SK-N-SH treated with all-trans-retinoic acid at 6 μM for 48 hours (cell line): ENCODE measurements around the gene PDCD6IP.

Experiments used
- ATAC-seq: fragments of 200-7000 bp; cut with Tn5 transposase; 3 replicates; pipeline ENCODE4 v1.9.1; 2020; ENCODE audit warnings: mild to moderate bottlenecking, moderate library complexity
- ARNTL ChIP-seq: fragments of 450-650 bp; formaldehyde crosslinking; IDR thresholded peaks from 2 replicates; pipeline ENCODE4 v1.5.0; 2020; ENCODE audit warnings: low read depth, mild to moderate bottlenecking, moderate library complexity, borderline replicate concordance
- BACH2 ChIP-seq: fragments of 250-450 bp; sonication (Bioruptor Pico); IDR thresholded peaks from 2 replicates; pipeline ENCODE4 v1.9.0; 2021; ENCODE audit warnings: mild to moderate bottlenecking, borderline replicate concordance
- CSDC2 ChIP-seq: fragments of 250-450 bp; sonication (Bioruptor Pico); IDR thresholded peaks from 2 replicates; pipeline ENCODE4 v1.5.0; 2020; ENCODE audit warnings: mild to moderate bottlenecking, moderate library complexity
- ISL1 ChIP-seq: fragments of 250-450 bp; sonication (Bioruptor Pico); IDR thresholded peaks from 2 replicates; pipeline ENCODE4 v2.1.2; 2022; ENCODE audit warnings: mild to moderate bottlenecking, moderate library complexity
- OSR1 ChIP-seq: fragments of 250-450 bp; sonication (Bioruptor Pico); IDR thresholded peaks from 2 replicates; pipeline ENCODE4 v1.8.0; 2022; ENCODE audit warnings: moderate library complexity, mild to moderate bottlenecking, inconsistent platforms
- PPARA ChIP-seq: fragments of 250-450 bp; sonication (Bioruptor Pico); IDR thresholded peaks from 2 replicates; pipeline ENCODE4 v1.5.0; 2020; ENCODE audit warnings: mild to moderate bottlenecking, borderline replicate concordance
- RARB ChIP-seq: fragments of 250-450 bp; sonication (Bioruptor Pico); IDR thresholded peaks from 2 replicates; pipeline ENCODE4 v1.8.0; 2021; ENCODE audit warnings: mild to moderate bottlenecking, moderate library complexity
- SNAI2 ChIP-seq: fragments of 250-450 bp; sonication (Bioruptor Pico); IDR thresholded peaks from 2 replicates; pipeline ENCODE4 v1.5.0; 2020; ENCODE audit warnings: mild to moderate bottlenecking, moderate library complexity
- TOX ChIP-seq: fragments of 250-450 bp; sonication (Bioruptor Pico); IDR thresholded peaks from 2 replicates; pipeline ENCODE4 v1.8.0; 2021; ENCODE audit warnings: mild to moderate bottlenecking, moderate library complexity, borderline replicate concordance
- ZC3H10 ChIP-seq: fragments of 250-450 bp; sonication (Bioruptor Pico); IDR thresholded peaks from 2 replicates; pipeline ENCODE4 v1.5.1; 2021; ENCODE audit warnings: mild to moderate bottlenecking, moderate library complexity
- ZFP3 ChIP-seq: fragments of 250-450 bp; sonication (Bioruptor Pico); IDR thresholded peaks from 2 replicates; pipeline ENCODE4 v1.5.0; 2020; ENCODE audit warnings: mild to moderate bottlenecking, moderate library complexity
- ZFP30 ChIP-seq: fragments of 450-650 bp; formaldehyde crosslinking; IDR thresholded peaks from 2 replicates; pipeline ENCODE4 v1.5.0; 2022; ENCODE audit warnings: mild to moderate bottlenecking, moderate library complexity
- ZNF565 ChIP-seq: fragments of 450-650 bp; formaldehyde crosslinking; conservative IDR thresholded peaks from 2 replicates; pipeline ENCODE4 v1.5.0; 2020; ENCODE audit warnings: low read depth, mild to moderate bottlenecking, moderate library complexity
- ZNF70 ChIP-seq: fragments of 450-650 bp; formaldehyde crosslinking; IDR thresholded peaks from 2 replicates; pipeline ENCODE4 v1.5.0; 2020; ENCODE audit warnings: mild to moderate bottlenecking, moderate library complexity
- ZNF8 ChIP-seq: fragments of 450-650 bp; formaldehyde crosslinking; IDR thresholded peaks from 2 replicates; pipeline ENCODE4 v1.5.0; 2020; ENCODE audit warnings: mild to moderate bottlenecking, moderate library complexity
- TF ChIP-seq, protein P1 (sequence below): fragments of 250-450 bp; sonication (Bioruptor Pico); IDR thresholded peaks from 2 replicates; pipeline ENCODE4 v1.5.1; 2020; ENCODE audit warnings: low read depth, mild to moderate bottlenecking, moderate library complexity
- TF ChIP-seq, protein P2 (sequence below): fragments of 250-450 bp; sonication (Bioruptor Pico); IDR thresholded peaks from 2 replicates; pipeline ENCODE4 v1.8.0; 2020; ENCODE audit warnings: mild to moderate bottlenecking, moderate library complexity, borderline replicate concordance
- TF ChIP-seq, protein P3 (sequence below): fragments of 250-450 bp; sonication (Bioruptor Pico); IDR thresholded peaks from 2 replicates; pipeline ENCODE4 v1.5.1; 2021; ENCODE audit warnings: mild to moderate bottlenecking, moderate library complexity
- TF ChIP-seq, protein P4 (sequence below): fragments of 250-450 bp; sonication (Bioruptor Pico); IDR thresholded peaks from 2 replicates; pipeline ENCODE4 v1.5.0; 2020; ENCODE audit warnings: mild to moderate bottlenecking, moderate library complexity
- TF ChIP-seq, protein P5 (sequence below): fragments of 250-450 bp; sonication (Bioruptor Pico); IDR thresholded peaks from 2 replicates; pipeline ENCODE4 v1.8.0; 2021; ENCODE audit warnings: low read depth, mild to moderate bottlenecking, moderate library complexity, borderline replicate concordance

The PDCD6IP gene

GRCh38 chr3:33758864-33759263 lies 39.6 kb upstream of the PDCD6IP start:
- TF ChIP-seq, protein P1, sequence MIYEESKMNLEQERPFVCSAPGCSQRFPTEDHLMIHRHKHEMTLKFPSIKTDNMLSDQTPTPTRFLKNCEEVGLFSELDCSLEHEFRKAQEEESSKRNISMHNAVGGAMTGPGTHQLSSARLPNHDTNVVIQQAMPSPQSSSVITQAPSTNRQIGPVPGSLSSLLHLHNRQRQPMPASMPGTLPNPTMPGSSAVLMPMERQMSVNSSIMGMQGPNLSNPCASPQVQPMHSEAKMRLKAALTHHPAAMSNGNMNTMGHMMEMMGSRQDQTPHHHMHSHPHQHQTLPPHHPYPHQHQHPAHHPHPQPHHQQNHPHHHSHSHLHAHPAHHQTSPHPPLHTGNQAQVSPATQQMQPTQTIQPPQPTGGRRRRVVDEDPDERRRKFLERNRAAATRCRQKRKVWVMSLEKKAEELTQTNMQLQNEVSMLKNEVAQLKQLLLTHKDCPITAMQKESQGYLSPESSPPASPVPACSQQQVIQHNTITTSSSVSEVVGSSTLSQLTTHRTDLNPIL (CRISPR knock-in tag), result no peak
- TF ChIP-seq, protein P2, sequence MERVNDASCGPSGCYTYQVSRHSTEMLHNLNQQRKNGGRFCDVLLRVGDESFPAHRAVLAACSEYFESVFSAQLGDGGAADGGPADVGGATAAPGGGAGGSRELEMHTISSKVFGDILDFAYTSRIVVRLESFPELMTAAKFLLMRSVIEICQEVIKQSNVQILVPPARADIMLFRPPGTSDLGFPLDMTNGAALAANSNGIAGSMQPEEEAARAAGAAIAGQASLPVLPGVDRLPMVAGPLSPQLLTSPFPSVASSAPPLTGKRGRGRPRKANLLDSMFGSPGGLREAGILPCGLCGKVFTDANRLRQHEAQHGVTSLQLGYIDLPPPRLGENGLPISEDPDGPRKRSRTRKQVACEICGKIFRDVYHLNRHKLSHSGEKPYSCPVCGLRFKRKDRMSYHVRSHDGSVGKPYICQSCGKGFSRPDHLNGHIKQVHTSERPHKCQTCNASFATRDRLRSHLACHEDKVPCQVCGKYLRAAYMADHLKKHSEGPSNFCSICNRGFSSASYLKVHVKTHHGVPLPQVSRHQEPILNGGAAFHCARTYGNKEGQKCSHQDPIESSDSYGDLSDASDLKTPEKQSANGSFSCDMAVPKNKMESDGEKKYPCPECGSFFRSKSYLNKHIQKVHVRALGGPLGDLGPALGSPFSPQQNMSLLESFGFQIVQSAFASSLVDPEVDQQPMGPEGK (CRISPR knock-in tag), result no peak
- no peak for TF ChIP-seq PPARA (CRISPR knock-in tag)
- no peak for TF ChIP-seq ISL1 (CRISPR knock-in tag)
- no peak for TF ChIP-seq ZNF70 (CRISPR knock-in tag)
- TF ChIP-seq ZNF8, result no peak
- ATAC-seq, result no peak

DNA sequence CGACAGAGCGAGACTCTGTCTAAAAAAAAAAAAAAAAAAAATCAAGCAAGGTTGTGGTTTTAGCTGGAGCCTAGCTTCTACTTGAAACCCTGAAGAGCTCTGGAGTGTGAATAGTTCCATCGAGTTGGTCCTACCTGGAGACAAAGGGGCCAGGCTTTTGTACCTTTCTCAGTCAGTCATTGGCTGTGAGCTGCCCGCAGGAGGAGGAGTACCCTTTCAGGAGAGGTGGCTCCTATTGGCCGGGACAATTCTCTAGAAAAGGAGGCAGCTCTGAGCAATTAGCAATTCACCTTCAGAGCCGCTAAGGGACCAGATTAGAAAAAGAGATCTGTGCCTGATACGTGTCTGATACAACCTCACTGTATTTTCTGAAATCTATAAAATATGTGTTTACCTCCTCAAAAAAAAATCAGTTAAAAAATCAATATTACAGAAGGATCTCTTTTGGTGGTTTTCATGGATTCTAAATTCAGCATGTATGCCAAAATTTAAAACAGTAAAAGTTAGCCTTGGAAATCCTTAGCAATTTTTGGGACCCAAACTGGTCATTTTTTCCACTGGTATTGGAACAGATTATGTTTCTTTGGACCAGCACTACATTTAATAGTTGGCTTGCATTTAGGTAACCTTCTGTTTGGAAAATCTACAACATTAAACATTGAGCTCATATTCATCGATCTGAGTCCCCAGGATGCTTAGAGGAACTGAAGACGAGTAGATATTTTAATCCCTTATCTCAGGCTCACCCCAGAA lies 29.7 kb upstream of the PDCD6IP start:
- TF ChIP-seq, protein P1 (CRISPR knock-in tag), result no peak
- TF ChIP-seq ZNF70 (CRISPR knock-in tag), result no peak
- TF ChIP-seq, protein P3, sequence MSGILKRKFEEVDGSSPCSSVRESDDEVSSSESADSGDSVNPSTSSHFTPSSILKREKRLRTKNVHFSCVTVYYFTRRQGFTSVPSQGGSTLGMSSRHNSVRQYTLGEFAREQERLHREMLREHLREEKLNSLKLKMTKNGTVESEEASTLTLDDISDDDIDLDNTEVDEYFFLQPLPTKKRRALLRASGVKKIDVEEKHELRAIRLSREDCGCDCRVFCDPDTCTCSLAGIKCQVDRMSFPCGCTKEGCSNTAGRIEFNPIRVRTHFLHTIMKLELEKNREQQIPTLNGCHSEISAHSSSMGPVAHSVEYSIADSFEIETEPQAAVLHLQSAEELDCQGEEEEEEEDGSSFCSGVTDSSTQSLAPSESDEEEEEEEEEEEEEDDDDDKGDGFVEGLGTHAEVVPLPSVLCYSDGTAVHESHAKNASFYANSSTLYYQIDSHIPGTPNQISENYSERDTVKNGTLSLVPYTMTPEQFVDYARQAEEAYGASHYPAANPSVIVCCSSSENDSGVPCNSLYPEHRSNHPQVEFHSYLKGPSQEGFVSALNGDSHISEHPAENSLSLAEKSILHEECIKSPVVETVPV, result no peak
- no peak for TF ChIP-seq RARB
- no peak for TF ChIP-seq ZFP30 (CRISPR knock-in tag)
- TF ChIP-seq, protein P4, sequence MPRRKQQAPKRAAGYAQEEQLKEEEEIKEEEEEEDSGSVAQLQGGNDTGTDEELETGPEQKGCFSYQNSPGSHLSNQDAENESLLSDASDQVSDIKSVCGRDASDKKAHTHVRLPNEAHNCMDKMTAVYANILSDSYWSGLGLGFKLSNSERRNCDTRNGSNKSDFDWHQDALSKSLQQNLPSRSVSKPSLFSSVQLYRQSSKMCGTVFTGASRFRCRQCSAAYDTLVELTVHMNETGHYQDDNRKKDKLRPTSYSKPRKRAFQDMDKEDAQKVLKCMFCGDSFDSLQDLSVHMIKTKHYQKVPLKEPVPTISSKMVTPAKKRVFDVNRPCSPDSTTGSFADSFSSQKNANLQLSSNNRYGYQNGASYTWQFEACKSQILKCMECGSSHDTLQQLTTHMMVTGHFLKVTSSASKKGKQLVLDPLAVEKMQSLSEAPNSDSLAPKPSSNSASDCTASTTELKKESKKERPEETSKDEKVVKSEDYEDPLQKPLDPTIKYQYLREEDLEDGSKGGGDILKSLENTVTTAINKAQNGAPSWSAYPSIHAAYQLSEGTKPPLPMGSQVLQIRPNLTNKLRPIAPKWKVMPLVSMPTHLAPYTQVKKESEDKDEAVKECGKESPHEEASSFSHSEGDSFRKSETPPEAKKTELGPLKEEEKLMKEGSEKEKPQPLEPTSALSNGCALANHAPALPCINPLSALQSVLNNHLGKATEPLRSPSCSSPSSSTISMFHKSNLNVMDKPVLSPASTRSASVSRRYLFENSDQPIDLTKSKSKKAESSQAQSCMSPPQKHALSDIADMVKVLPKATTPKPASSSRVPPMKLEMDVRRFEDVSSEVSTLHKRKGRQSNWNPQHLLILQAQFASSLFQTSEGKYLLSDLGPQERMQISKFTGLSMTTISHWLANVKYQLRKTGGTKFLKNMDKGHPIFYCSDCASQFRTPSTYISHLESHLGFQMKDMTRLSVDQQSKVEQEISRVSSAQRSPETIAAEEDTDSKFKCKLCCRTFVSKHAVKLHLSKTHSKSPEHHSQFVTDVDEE (CRISPR knock-in tag), result no peak
- TF ChIP-seq ARNTL, result no peak
- TF ChIP-seq, protein P2 (CRISPR knock-in tag), result no peak
- TF ChIP-seq ISL1 (CRISPR knock-in tag), result no peak
- no peak for TF ChIP-seq CSDC2 (CRISPR knock-in tag)
- TF ChIP-seq PPARA (CRISPR knock-in tag), result no peak
- TF ChIP-seq OSR1 (CRISPR knock-in tag), result no peak
- TF ChIP-seq BACH2 (CRISPR knock-in tag), result no peak
- TF ChIP-seq ZC3H10, result no peak
- TF ChIP-seq ZFP3 (CRISPR knock-in tag), result no peak
- TF ChIP-seq SNAI2, result no peak
- TF ChIP-seq ZNF565 (CRISPR knock-in tag), result no peak
- TF ChIP-seq, protein P5, sequence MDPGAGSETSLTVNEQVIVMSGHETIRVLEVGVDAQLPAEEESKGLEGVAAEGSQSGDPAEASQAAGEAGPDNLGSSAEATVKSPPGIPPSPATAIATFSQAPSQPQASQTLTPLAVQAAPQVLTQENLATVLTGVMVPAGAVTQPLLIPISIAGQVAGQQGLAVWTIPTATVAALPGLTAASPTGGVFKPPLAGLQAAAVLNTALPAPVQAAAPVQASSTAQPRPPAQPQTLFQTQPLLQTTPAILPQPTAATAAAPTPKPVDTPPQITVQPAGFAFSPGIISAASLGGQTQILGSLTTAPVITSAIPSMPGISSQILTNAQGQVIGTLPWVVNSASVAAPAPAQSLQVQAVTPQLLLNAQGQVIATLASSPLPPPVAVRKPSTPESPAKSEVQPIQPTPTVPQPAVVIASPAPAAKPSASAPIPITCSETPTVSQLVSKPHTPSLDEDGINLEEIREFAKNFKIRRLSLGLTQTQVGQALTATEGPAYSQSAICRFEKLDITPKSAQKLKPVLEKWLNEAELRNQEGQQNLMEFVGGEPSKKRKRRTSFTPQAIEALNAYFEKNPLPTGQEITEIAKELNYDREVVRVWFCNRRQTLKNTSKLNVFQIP (CRISPR knock-in tag), result no peak
- TF ChIP-seq TOX (CRISPR knock-in tag), result no peak
- no peak for ATAC-seq
